GM19328 (cell line): Measurements from ENCODE around the gene GPR68.
A peak's percentile ranks its signal among the peaks of the same experiment; 100 is the strongest.
"Not testable (repeated sequence)": the region's sequence is repeated elsewhere in the genome, so short reads cannot be mapped to it uniquely, and the experiment has no call there.

Experiments used
- ATAC-seq: cut with Tn5 transposase; IDR thresholded peaks from one replicate; pipeline ENCODE4 v1.9.1; 2021; ENCODE audit warnings: mild to moderate bottlenecking, moderate library complexity; ENCODE audit not compliant: unreplicated experiment

GPR68 gene

GRCh38 chr14:91230397-91231035, 14.0 kb downstream of the GPR68 start:
- ATAC-seq = no peak

GRCh38 chr14:91229743-91230200, 14.7 kb downstream of the GPR68 start:
- ATAC-seq = peak; percentile 55

DNA sequence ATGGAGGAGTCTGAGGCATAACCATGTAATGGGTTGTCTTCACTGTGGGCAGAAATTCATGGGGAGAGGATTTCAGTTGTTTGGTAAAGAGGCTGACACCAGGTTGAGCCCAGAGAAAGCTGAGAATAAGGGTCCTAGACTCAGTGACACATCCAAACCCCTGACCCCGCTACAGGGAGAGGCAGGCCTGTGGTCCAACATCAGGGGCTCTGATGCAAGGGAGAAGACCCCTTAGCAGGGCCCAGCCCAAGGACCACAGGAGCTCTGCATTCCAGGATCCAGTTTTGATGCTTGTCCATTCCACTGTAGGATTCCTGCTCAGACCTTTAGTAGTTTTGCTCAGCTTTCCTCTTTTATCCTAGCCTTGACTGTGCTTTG, 15.5 kb downstream of the GPR68 start:
- ATAC-seq = no peak

- peak; percentile 70 for ATAC-seq
These were observed 16.1 kb downstream of the GPR68 start for GRCh38 chr14:91228112-91229004.

GRCh38 chr14:91227183-91227628, 17.3 kb downstream of the GPR68 start:
- no peak for ATAC-seq

DNA sequence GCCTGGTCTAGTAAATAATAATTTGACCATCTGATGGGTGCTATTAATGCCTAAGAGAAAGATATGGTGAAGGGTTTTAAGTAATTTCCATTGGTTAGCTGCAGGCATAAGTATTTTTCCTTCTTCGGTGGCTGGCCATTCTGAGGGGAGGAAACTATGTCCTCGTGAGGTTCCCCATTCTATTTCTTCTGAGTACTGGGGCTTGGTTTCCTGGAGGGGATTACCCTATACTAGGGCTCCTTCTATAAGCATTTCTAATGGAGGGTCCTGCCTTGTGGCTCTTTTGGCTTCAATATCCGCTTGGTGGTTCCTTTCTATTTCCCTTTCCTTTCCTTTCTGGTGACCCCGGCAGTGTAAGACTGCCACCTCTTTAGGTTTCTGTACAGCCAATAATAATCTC, 18.1 kb downstream of the GPR68 start:
- not testable (repeated sequence) for ATAC-seq

GRCh38 chr14:91225025-91225424, 19.5 kb downstream of the GPR68 start:
- ATAC-seq = no peak

DNA sequence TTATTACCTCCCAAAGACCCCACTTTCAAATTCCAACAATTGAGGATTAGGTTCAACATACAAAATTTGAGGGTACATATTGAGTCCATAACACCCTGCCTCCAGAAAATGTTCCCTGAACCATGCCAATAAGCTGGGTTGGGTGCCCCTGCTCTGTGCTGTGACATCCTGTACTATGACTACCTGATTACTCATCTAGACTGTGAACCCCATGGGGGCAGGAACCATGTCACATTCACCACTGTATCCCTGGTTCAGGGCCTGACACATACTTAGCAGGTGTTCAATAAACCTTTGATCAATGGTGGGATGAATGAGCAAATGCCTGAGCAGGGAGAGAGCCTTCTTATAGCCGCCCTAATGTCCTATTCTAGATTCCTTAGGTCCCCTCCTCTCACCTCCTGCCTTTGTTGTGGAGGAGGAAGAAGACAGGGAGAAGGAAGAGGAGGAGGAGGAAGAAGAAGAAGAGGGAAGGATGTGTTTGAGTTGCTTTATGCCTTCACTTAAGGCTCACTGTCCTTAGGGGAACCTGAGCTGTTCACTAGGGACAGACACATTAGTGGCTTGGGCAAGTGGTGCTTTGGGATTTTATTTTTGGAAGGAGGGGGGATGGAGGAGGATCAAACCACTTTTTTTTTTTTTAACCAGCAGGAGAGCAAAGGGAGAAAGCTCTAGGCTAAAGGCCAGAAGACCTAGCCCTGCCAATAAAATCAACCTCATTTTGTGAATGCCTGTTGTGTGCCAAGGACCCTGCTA, 21.3 kb downstream of the GPR68 start:
- ATAC-seq = no peak

DNA sequence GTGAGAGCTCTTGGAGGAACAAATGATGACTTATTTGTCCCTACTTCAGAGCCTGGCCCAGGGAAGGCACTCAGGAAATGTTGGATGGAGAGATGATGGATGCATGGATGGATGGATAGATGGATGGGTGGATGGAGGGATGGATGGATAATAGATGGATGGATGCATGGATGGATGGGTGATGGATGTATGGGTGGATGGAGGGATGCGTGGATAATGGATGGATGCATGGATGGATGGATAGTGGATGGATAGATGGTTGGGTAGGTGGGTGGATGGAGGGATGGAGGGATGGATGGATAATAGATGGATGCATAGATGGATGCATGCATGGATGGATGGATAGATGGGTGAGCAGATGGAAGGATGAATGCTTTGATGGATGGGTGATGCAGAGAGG, 23.2 kb downstream of the GPR68 start:
- no peak for ATAC-seq

DNA sequence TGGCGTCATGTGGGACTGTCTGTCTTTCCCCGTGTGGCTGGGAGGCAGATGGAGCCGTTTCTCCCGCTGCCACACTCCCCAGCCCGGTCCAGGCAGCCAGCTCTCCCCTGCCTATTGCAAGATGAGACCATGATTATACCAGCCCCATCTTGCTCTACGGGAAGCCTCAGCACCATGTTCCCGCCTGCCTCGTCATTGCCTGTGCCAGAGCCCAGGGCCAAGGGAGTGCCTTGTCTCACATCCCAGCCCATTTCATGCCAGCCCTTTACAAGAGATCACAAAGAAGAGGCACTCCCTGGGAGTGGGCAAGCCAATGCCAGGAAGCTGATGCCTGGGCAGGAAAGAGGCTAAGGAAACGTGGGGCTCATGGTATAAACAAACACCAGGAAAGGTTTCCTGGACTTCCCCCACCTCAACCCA, 23.9 kb downstream of the GPR68 start:
- ATAC-seq = no peak

DNA sequence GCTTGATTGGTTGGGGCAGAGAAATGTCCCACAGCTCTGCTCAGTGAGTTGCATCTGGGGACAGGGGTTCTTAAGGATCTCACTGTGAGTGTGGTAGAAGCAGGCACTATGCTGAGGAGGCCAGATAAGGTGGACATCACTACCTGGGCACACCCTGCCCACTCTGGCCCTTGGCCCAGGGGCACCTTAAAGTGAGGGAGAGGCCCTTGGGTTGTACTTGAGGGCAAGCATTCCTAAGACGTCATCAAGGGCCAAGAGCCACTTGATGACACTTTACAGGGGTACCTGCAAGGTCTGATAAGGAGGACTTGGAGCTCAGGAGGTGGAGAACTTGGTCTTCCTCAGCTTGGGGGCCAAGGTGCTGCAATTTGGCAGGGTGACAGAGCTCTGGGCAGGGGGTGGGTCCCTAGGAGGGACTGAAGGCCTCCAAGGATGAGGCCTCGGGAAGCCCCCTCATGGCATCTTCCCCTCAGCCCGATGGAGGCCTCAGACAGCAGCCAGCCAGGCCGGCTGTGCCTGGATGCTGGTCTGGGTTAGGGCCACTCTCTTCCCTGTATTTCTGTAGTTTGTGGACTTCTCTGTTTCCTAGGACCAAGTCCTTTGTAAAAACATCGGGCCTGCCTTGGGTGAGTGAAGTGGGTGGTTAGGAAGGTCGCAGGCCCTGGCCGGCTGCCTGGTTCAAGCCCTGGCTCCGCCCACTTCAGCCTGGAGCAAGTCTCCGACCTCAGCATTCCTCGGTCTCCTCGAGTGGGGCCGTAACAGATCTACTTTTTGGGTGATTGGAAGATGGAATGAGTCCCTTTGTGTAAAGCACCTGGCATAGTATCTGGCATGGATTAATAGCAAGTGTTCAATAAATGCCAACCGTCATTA, 24.8 kb downstream of the GPR68 start:
- ATAC-seq = no peak

- ATAC-seq = no peak
These were observed 26.5 kb downstream of the GPR68 start for GRCh38 chr14:91218014-91218413.

DNA sequence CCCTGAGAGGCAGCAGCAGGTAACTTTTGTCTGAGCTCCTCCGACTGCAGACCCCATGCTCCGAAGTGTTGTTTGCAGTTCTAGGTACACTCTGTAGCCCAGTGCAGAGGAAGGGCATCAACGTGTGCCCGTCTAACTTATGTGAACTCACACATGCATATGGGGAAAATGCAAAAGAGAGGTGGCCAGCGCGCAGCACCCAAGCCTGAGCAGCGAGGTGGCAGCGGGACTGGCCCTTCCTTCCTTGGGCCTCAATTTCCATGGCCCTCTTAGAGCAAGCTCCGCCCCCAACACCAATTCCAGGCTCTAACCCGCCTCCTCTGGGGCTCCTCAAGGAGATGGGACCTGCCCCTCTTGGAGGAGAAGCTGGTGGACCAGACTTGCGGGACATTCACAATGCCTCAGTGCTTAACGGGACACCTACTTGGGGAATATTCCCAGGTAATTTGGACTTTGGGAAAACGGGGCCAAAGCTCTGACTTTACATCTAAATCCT, 27.7 kb downstream of the GPR68 start:
- no peak for ATAC-seq

DNA sequence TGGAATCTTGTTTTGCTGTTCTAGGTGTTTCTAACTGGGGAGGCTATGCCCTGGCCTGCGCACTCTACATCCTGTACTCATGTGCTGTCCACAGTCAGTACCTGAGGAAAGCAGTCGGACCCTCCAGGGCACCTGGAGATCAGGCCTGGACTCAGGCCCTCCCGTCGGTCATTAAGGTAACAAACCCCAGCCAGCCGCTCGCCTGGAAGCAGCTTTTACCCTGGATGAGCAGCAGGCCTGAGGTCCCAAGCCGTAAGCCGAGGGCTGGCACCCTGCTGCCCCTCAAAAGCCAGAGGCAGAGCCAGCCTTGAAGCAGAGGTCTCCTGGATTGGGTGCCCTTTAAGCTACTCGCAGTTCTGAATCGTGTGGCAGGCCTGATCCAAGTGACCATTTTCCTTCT, 29.1 kb downstream of the GPR68 start:
- no peak for ATAC-seq

- ATAC-seq = no peak
These were observed 30.2 kb downstream of the GPR68 start for GRCh38 chr14:91214306-91214705.

- no peak for ATAC-seq
These were observed 33.5 kb downstream of the GPR68 start for GRCh38 chr14:91211017-91211416.

DNA sequence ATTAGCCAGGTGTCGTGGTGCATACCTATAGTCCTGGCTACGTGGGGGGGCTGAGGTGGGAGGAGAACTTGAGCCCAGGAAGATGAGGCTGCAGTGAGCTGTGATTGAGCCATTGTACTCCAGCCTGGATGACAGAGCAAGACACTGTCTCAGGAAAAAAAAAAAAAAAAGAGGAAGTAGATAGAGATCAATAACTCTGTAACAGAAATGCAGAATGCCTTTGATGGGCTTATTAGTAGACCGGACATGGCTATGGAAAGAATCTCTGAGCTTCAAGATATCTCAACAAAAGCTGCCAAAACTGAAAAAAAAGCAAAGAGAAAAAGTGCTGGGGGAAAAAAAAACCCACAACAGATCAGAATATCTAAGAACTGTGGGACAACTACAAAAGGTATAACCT, 37.5 kb downstream of the GPR68 start:
- ATAC-seq = no peak

GRCh38 chr14:91205459-91205858, 39.0 kb downstream of the GPR68 start:
- no peak for ATAC-seq

GRCh38 chr14:91204657-91205056, 39.8 kb downstream of the GPR68 start:
- no peak for ATAC-seq

DNA sequence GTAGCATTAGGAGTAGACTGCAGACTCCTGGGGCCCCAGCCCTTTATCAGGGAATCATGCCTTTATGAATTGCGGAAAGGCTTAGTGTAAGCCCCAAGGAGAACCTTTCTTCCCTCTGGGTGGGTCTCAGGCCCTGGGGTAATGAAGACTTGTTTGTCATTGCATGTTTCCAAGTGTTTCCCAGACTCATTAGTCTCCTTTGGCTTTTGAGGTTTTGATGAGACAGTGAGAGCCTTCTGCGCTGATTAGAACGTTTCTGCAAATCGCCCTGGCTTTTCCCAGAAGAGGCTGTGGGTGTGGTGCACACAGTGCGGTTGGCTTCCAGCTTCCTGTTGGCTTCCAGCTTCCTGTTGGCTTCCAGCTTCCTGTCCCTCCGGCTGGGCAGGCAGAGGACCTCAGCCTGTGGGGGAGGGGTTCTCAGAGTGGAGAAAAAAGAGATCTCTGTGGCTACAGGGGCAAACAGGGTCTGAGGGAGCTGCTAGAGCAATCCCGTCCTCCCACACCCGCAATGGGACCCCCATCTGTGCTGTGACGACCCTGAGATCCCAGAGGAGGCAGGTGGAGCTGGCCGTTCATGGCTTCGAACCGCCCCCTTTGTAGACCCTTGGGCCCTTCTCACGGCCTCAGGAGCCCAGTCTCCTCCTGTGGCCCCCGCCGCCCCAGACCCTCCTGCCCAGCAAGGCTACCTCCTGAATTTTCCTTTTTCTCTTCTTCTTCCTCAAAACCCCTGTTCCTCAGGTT, 42.1 kb downstream of the GPR68 start:
- ATAC-seq = no peak
